Fibroblast of villous mesenchyme (primary cell): Measurements from ENCODE around the gene EHF. TPM values are rescaled to one million over a fixed set of nuclear protein-coding genes. Genes with fewer than 3 reads are reported as not detected.

Experiments
- DNase-seq: peaks from one replicate; pipeline ENCODE4 v3.0.0-alpha.2; 2010; ENCODE audit warnings: low read depth
- H3K4me3 ChIP-seq: 2 replicates; pipeline ENCODE4 v1.5.1; 2011; ENCODE audit warnings: low read depth, mild to moderate bottlenecking, low read length
- total RNA-seq: library from RNA; depleted of rRNA; stranded (reverse); fragments of >200 nt; gene quantifications from 2 replicates; pipeline ENCODE4 v1.2.3, GENCODE V29; 2012
- TF ChIP-seq, protein P1 (sequence below): IDR thresholded peaks from 2 replicates; pipeline ENCODE4 v1.5.1; 2012; ENCODE audit warnings: low read depth, mild to moderate bottlenecking, low read length; ENCODE audit not compliant: insufficient read depth

The EHF gene
- total RNA-seq, result under 0.01 TPM in 1 of 2 replicates, not detected in the other

GRCh38 chr11:34620820-34621792 is at the start of gene EHF:
Gene EHF, plus strand, starts transcription at chr11:34621093. Its CDS starts 21,538 bp downstream, at chr11:34642631.
- H3K4me3 ChIP-seq, result no peak within 1 kb of the TSS
- TF ChIP-seq, protein P1, sequence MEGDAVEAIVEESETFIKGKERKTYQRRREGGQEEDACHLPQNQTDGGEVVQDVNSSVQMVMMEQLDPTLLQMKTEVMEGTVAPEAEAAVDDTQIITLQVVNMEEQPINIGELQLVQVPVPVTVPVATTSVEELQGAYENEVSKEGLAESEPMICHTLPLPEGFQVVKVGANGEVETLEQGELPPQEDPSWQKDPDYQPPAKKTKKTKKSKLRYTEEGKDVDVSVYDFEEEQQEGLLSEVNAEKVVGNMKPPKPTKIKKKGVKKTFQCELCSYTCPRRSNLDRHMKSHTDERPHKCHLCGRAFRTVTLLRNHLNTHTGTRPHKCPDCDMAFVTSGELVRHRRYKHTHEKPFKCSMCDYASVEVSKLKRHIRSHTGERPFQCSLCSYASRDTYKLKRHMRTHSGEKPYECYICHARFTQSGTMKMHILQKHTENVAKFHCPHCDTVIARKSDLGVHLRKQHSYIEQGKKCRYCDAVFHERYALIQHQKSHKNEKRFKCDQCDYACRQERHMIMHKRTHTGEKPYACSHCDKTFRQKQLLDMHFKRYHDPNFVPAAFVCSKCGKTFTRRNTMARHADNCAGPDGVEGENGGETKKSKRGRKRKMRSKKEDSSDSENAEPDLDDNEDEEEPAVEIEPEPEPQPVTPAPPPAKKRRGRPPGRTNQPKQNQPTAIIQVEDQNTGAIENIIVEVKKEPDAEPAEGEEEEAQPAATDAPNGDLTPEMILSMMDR, result no peak

GRCh38 chr11:34573537-34573936 is 47.4 kb upstream of the EHF start:
- TF ChIP-seq, protein P1, result no peak
- H3K4me3 ChIP-seq, result no peak overlapping the region
- DNase-seq, result no peak

More at GRCh38 chr11:34620820-34621792, at the start of gene EHF:
- no peak for DNase-seq

GRCh38 chr11:34575261-34575660 is 45.6 kb upstream of the EHF start:
- H3K4me3 ChIP-seq, result no peak overlapping the region

DNA sequence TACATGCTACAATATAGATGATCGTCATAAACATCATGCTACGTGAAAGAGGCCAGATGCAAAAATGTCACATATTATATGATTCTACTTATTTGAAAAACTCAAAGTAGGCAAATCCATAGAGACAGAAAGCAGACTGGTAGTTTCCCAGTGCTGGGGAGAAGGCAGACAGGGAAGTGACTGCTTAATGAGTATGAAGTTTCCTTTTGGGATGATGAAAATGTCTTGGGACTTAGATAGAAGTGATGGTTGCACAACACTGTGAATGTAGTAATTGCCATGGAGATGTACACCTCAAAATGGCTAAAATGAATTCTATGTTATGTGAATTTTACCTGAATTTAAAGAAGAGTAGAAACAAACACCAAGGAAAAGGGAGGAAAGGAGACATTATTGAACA is 45.2 kb upstream of the EHF start:
- TF ChIP-seq, protein P1, result no peak
- no peak for DNase-seq
- no peak overlapping the region for H3K4me3 ChIP-seq

More at GRCh38 chr11:34575261-34575660, 45.6 kb upstream of the EHF start:
- TF ChIP-seq, protein P1, result no peak
- DNase-seq, result no peak

DNA sequence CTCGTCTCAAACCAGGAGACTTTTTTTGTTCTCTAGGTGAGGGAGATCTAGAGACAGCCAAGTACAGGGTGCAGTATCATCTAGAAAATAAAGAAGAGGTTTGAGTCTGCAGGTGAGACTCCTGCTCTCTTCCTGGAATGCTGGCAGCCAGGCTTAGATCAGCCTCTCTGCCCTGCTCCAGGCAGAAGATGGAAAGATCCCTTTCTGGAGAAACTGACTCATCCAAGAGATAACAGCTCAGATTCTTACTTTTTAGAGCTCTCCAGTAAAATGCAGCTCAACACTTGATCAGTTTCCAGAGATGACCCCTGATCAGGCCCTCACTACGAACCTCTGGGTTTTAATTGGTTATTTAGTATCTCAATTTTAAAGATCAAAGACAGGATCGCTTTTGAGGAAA is 44.6 kb upstream of the EHF start:
- TF ChIP-seq, protein P1, result no peak
- no peak for DNase-seq
- H3K4me3 ChIP-seq, result no peak overlapping the region

DNA sequence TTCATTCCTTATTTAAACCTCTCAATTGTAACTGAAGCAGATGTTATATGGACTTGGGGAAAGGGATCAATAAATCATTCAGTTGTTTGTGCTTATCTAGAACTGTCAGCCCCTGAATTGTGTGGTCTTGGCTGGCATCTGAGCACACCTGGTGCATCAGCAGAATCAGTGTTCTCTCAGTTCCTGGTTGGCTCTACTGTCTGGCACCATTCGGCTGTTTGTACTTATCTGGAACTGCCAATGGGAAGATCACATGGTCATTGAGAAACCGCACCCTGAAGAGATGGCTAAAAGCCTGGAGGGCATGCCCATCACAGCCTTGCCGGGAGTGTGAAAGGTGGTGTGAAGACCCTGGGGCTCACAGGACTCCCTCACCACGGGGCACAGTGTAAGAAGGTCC is 37.1 kb upstream of the EHF start:
- no peak for DNase-seq
- H3K4me3 ChIP-seq, result no peak overlapping the region
- TF ChIP-seq, protein P1, result no peak
